NCI-H128 (cell line): ENCODE measurements around the gene FZD2.
"Not testable (repeated sequence)": the region's sequence is repeated elsewhere in the genome, so short reads cannot be mapped to it uniquely, and the experiment has no call there.

Experiments
- DNase-seq: peaks from one replicate; lab custom pipeline; 2025; ENCODE audit not compliant: unreplicated experiment; lab: John Stamatoyannopoulos, UW

FZD2 gene

DNA sequence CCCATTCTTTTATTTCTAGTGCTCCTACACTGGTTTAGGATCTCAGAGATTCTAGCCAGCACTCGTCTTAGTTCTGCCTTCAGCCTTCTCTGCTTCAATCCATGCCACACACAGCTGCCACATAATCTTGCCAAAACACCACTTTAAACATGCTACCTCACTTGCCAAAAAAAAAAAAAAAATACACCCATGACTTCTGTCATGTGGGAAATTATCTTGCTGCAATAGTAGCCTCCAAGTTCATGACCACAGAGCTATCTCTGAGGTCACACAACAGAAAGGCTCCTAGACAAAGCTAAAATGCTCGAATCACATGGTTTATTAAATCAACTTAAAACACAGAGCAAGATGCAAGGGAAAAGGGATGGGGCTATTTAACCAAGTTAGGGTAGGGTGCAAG is 18.1 kb downstream of the FZD2 start:
- DNase-seq: no peak

DNA sequence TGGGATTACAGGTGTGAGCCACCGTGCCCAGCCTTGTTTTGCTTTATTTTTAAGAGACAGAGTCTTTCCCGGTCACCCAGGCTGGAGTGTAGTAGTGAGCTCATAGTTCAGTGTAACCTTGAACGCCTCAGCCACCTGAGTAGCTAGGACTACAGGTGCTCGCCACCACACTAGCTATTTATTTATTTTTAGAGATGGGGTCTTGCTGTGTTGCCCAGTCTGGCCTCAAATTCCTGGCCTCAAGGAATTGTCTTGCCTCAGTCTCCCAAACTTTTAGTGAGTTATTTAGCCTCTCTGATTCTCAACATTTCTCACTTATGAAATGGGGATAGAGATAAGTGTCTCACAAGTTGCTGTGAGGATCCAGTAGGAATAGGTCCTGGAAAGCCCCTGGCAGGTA is 21.7 kb downstream of the FZD2 start:
- DNase-seq: no peak

- DNase-seq: no peak
These were observed 24.6 kb downstream of the FZD2 start for GRCh38 chr17:44581868-44582267.

- DNase-seq: no peak
These were observed 27.2 kb downstream of the FZD2 start for GRCh38 chr17:44584443-44584842.

GRCh38 chr17:44585315-44585714 is 28.0 kb downstream of the FZD2 start:
- DNase-seq: no peak

DNA sequence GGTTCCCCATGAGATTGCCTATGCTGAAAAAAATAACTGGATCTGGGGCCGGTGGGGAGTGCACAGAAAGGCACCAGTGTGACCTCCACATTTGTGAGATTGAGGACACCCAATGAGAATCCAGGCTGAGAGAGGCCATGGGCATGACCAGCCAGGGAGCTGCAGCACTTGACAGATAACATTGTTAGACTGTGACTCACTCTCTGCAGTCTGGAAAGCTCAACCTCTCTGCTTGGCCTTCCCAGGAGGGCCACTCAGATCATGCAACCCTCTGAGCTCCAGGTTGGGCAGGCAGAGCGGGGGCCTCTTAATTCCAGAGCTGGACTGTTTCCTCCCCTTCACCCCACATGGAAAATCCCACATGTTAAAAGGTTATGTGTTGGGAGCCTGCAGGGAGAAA is 30.1 kb downstream of the FZD2 start:
- no peak for DNase-seq

- DNase-seq: no peak
These were observed 32.2 kb downstream of the FZD2 start for GRCh38 chr17:44589316-44590071.

DNA sequence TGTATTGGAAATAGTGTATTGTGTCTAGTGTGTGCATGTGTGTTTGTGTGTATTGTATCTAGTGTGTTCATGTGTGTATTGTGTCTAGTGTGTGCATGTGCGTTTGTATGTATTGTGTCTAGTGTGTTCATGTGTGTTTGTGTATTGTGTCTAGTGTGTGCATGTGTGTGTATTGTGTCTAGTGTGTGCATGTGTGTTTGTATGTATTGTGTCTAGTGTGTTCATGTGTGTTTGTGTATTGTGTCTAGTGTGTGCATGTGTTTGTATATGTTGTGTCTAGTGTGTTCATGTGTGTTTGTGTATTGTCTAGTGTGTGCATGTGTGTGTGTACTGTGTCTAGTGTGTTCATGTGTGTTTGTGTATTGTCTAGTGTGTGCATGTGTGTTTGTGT is 32.8 kb downstream of the FZD2 start:
- not testable (repeated sequence) for DNase-seq

DNA sequence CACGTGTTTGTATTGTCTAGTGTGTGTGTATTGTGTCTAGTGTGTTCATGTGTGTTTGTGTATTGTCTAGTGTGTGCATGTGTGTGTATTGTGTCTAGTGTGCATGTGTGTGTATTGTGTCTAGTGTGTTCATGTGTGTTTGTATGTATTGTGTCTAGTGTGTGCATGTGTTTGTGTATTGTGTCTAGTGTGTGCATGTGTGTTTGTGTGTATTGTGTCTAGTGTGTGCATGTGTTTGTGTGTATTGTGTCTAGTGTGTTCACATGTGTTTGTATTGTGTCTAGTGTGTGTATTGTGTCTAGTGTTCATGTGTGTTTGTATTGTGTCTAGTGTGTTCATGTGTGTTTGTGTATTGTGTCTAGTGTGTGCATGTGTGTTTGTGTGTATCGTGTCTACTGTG is 33.5 kb downstream of the FZD2 start:
- not testable (repeated sequence) for DNase-seq

- no peak for DNase-seq
These were observed 33.9 kb downstream of the FZD2 start for GRCh38 chr17:44591206-44591605.

GRCh38 chr17:44593156-44593555 is 35.9 kb downstream of the FZD2 start:
- DNase-seq: no peak

GRCh38 chr17:44595216-44595775 is 38.0 kb downstream of the FZD2 start:
- DNase-seq: no peak

DNA sequence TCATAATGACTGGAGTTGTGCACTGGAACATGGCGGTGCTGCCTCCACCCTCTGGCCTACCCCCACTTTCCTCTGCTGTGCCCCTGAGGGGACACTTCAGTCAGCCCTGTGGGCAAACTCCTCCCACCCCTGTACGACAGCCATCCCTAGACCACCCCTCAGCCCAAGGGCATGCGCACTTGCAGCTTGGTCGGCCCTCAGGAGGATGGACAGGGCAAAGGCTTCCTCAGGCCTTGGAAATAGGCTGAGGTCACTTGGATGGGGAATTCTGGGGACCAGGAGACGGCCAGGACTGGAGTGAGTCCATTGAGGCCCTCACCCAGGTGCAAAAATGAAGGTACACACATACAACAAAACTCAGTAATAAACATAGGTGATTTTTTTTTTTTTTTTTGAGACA is 41.0 kb downstream of the FZD2 start:
- no peak for DNase-seq

- DNase-seq: no peak
These were observed 41.6 kb downstream of the FZD2 start for GRCh38 chr17:44598932-44599297.

- DNase-seq: no peak
These were observed 42.3 kb downstream of the FZD2 start for GRCh38 chr17:44599298-44600175.

DNA sequence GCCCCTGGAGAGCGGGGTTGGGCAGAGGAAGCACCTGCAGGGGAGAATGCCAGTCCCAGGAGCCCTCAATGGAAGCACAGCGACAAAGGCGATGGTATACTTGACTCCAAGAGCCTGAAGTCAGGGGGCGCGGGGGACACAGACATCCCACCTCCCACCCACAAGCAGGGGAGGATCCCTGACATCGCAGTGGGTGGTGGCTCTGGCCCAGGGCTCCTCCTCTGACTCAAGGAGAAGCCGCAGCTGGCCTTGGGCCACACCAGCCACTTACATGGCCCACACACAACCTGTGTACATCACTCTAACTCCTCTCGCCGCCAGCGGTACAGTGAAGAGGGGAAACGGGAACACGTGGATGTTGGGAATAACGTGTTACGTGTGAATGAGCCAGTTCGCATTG is 44.3 kb downstream of the FZD2 start:
- no peak for DNase-seq

DNA sequence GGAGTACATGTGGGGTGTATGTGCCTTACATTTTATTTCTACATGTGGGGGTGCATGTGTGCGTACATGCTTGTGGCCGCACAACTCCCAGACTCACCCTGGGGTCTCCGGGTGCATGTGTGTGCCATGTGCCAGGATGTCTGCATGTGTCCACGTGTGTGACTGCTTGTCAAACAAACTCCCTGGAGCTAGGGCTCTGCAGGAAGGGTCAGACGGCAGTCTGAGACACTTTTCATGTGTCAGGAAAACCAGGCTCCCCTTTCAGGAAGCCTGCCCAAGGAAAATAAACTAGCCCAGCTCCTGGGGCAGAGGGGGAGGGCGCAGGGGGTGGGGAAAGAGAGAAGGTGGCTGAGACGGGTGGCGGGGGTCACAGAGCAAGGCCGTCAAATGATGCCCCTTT is 44.7 kb downstream of the FZD2 start:
- DNase-seq: no peak

GRCh38 chr17:44602390-44602789 is 45.1 kb downstream of the FZD2 start:
- no peak for DNase-seq

GRCh38 chr17:44602970-44603369 is 45.7 kb downstream of the FZD2 start:
- DNase-seq: no peak

DNA sequence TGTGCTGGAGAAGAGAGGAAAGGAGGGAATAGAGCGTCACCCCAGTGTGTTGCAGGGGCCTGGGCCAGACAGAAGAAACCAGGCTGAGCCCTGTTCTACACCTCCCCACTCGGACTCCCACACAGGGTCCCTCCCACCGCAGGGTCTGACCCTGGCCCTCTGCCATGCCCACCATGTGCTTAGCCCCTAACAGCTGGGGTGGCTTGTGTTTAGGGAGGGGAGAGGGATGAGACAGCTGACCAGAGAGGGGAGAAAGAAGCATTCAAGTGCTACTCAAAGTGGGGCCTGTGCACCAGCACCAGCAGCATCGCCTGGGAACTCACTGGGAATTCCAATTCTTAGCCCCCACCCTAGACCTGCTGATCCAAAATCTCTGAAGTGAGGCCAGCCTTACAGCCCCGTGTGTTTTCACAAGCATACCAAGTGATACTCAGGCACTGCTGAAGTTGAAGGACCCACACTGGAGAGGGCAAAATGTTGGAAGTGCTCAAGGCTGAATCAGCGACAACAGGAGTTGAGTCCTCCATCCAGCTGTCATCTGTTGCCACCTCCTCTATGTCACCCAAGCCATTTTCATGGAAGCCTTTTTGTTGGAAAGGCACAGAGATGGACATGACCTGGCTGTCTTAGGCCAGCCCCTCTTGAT is 47.0 kb downstream of the FZD2 start:
- DNase-seq: no peak

DNA sequence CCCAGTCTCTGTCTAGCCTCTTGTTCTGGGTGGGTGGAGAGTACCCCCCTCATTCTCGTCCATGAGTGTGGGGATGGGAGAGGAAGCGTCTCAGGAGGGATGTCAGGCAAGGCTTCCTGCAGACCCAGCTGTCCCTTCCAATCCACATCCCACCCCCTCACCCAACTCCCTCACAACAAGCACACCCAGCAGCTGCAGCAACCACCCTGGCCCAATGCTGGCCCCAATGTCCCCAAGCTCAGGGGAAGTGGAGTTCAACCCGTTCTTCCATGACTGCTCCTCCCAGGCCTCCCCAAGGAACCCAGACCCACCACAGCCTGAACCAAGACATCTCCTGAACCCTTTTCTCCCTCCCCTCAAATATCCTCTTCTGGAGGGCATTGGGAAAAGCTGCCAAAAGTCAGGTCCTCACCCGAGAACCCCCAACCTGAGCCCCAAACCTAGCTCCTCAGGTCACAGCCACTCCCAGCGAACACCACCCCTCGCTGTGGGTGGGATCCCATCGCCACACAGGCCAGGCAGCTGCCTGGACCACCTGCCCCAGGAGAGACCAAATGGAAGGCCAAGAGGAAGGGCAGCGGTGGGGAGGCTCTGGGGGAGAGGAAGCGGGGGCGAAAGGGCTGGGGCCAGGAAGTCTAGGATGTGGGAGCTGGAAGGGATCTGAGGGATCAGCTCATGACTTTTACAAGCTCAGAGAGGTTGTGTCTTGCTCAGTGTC is 47.6 kb downstream of the FZD2 start:
- no peak for DNase-seq
